Measurements from ENCODE around the gene HS1BP3. TPM values are rescaled to one million over a fixed set of nuclear protein-coding genes. Genes with fewer than 3 reads are reported as not detected.

The HS1BP3 gene
- total RNA-seq, 1 experiment from 2014 or later, result 17.1 TPM

DNA sequence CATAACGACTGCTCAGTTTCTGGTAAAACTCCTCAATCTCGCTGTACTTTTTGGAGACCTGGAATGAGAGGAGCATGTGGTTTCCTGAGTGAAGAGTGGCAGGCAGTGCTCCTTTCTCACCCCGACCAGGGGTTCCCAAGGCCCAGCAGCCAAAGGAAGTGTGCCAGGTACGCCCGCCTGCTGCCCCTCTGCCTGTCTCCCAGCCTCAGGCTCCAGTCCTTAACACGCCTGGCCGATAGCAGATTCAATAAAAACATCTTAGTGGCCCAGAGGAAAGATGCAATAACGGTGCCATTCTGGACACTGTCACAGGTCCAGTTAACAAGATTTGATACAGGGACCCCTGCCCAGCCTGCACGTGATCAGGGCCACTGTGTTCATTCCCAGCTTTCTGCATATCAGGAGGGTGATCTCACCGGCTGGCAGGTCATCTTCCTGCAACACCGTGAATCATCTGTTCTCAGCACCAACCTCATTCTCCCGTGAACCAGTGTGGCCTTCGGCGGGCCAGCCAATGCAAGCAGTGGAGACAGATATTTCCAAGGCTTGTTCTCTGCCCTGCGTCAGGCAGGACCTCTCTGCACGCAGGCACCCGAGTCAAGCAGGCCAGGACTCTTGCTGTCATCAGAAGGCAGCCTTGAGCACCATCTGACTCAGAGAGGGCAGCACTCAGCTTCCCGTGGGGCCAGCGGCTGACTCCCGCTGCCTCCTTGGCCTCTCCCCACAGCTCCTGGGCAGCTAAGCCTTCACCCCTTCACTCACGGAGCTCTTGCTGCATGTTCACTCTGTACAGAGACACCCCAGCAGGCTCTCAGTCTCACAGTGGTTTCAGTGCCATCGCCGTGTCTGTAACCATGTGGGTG lies 9.5 kb downstream of the HS1BP3 start:
- intact Hi-C loops (cut with micrococcal nuclease), result loop anchor here (5.0 kb wide), 1 partner anchor 684 kb away; no protein-coding TSS in a partner anchor
- ChIA-PET RAD21 (ENCODE audit: low non-redundant PET in 1 of 2, low total read pairs in 2 of 2, uncharacterized antibody in 2 of 2, unreplicated experiment in 2 of 2) (interaction anchor here (0.6 to 1.8 kb wide), 3 partner anchors 199 to 230 kb away, joined by 3 to 10 read pairs (median 3); no protein-coding TSS in a partner anchor), CTCF (interaction anchor here (1.3 to 3.3 kb wide), 9 partner anchors 7 to 245 kb away, joined by 3 to 25 read pairs (median 11); partner anchors contain the start of genes HS1BP3 and RHOB), POLR2A (interaction anchor here (1.8 kb wide), 1 partner anchor 200 kb away, joined by 8 read pairs; no protein-coding TSS in a partner anchor)
- no peaks in the 10 kb centered on the region for H3K79me2 ChIP-seq (ENCODE audit: insufficient read depth, low read length)
- H3K9me3 ChIP-seq (ENCODE audit: control insufficient read depth in 1 of 2, insufficient read depth in 1 of 2, low read depth in 1 of 2, low read length in 2 of 2), result no peaks in the 10 kb centered on the region
- H3K4me1 ChIP-seq (ENCODE audit: control insufficient read depth in 1 of 2, insufficient read depth in 2 of 2, low read length in 2 of 2), result no peaks in the 10 kb centered on the region; a peak in 1 of 4 replicates
- H3K36me3 ChIP-seq (ENCODE audit: control insufficient read depth in 1 of 2, insufficient read depth in 2 of 2, low read length in 2 of 2), result peaks cover 0 to 3% of the 10 kb centered on the region in 2 experiments; a peak in 1 of 4 replicates
- ATAC-seq (no peak), DNase-seq (ENCODE audit: low read depth, low spot score) (no peak)
- no TSS peak for BruUV-seq (replicated peaks)
- no peaks in the 10 kb centered on the region for H3K9me2 ChIP-seq (ENCODE audit: insufficient read depth)
- no peak for TF ChIP-seq CTCF (IDR thresholded peaks at IDR 0.05 in 2 of 3, conservative IDR thresholded peaks at IDR 0.05 in 1 of 3; ENCODE audit: borderline replicate concordance in 1 of 3, insufficient read depth in 1 of 3, low read depth in 2 of 3, low read length in 2 of 3)
- TF ChIP-seq CEBPB (IDR thresholded peaks at IDR 0.05; ENCODE audit: low read depth), result no peak
- TF ChIP-seq, protein P1, sequence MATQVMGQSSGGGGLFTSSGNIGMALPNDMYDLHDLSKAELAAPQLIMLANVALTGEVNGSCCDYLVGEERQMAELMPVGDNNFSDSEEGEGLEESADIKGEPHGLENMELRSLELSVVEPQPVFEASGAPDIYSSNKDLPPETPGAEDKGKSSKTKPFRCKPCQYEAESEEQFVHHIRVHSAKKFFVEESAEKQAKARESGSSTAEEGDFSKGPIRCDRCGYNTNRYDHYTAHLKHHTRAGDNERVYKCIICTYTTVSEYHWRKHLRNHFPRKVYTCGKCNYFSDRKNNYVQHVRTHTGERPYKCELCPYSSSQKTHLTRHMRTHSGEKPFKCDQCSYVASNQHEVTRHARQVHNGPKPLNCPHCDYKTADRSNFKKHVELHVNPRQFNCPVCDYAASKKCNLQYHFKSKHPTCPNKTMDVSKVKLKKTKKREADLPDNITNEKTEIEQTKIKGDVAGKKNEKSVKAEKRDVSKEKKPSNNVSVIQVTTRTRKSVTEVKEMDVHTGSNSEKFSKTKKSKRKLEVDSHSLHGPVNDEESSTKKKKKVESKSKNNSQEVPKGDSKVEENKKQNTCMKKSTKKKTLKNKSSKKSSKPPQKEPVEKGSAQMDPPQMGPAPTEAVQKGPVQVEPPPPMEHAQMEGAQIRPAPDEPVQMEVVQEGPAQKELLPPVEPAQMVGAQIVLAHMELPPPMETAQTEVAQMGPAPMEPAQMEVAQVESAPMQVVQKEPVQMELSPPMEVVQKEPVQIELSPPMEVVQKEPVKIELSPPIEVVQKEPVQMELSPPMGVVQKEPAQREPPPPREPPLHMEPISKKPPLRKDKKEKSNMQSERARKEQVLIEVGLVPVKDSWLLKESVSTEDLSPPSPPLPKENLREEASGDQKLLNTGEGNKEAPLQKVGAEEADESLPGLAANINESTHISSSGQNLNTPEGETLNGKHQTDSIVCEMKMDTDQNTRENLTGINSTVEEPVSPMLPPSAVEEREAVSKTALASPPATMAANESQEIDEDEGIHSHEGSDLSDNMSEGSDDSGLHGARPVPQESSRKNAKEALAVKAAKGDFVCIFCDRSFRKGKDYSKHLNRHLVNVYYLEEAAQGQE (IDR thresholded peaks at IDR 0.05; ENCODE audit: low read depth), result no peak
- TF ChIP-seq EZH2 (IDR thresholded peaks at IDR 0.05), result no peak
- no peak for TF ChIP-seq TCF7L2 (IDR thresholded peaks at IDR 0.05; ENCODE audit: borderline replicate concordance, extremely low read depth, insufficient read depth, insufficient read length)
- no peak for TF ChIP-seq ZBTB33 (IDR thresholded peaks at IDR 0.05; ENCODE audit: extremely low read depth, insufficient replicate concordance, low read length)
- no peak for TF ChIP-seq ATF3 (IDR thresholded peaks at IDR 0.05)
- TF ChIP-seq, protein P2, sequence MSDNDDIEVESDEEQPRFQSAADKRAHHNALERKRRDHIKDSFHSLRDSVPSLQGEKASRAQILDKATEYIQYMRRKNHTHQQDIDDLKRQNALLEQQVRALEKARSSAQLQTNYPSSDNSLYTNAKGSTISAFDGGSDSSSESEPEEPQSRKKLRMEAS (IDR thresholded peaks at IDR 0.05), result no peak
- no peak for TF ChIP-seq FOSL1 (IDR thresholded peaks at IDR 0.05; ENCODE audit: low read depth)
- no peak for TF ChIP-seq ZFX (IDR thresholded peaks at IDR 0.05)
- TF ChIP-seq SP1 (IDR thresholded peaks at IDR 0.05; ENCODE audit: low read depth), result no peak
- H3K27ac ChIP-seq (ENCODE audit: low read depth, low read length), result no peak overlapping the region
- H3K27me3 ChIP-seq (ENCODE audit: insufficient read depth, low read length), result no peaks in the 10 kb centered on the region
- H3K4me2 ChIP-seq (ENCODE audit: low read length), result no peak overlapping the region
- no peak overlapping the region for H3K4me3 ChIP-seq (replicated peaks in 1 of 2; ENCODE audit: low read depth in 1 of 2, low read length in 2 of 2)
- H4K20me1 ChIP-seq (ENCODE audit: insufficient read depth), result no peaks in the 10 kb centered on the region
- H3K9ac ChIP-seq (ENCODE audit: low read length), result no peak overlapping the region
- no peak overlapping the region for H2AFZ ChIP-seq (ENCODE audit: low read depth, low read length, poor library complexity, severe bottlenecking)

All from HCT116 (cell line).